Measurements from ENCODE around the gene EFCAB3. TPM values are rescaled to one million over a fixed set of nuclear protein-coding genes. Genes with fewer than 3 reads are reported as not detected.
"Not testable (repeated sequence)": the region's sequence is repeated elsewhere in the genome, so short reads cannot be mapped to it uniquely, and the experiment has no call there.

The EFCAB3 gene
- total RNA-seq, 1 donor from 2014 or later = 0.16 TPM

- H3K9me3 Mint-ChIP-seq = no peaks in the 10 kb centered on the region
- no peak for DNase-seq (ENCODE audit: low spot score in 2 of 2, unreplicated experiment in 2 of 2)
- H3K27me3 Mint-ChIP-seq (ENCODE audit: low read depth) = no peaks in the 10 kb centered on the region
- no peak for TF ChIP-seq CTCF (IDR thresholded peaks at IDR 0.05; ENCODE audit: unreplicated experiment)
- no peak overlapping the region for H3K27ac Mint-ChIP-seq
- no peaks in the 10 kb centered on the region for H3K4me1 Mint-ChIP-seq
- H3K36me3 Mint-ChIP-seq = peaks cover 37% of the 10 kb centered on the region
- H3K4me3 Mint-ChIP-seq = no peak overlapping the region
Observed at GRCh38 chr17:62444063-62444462, 63.7 kb downstream of the EFCAB3 start.

- not testable (repeated sequence) for H3K27me3 Mint-ChIP-seq (ENCODE audit: low read depth); DNase-seq (ENCODE audit: low spot score in 2 of 2, unreplicated experiment in 2 of 2); H3K4me3 Mint-ChIP-seq; H3K9me3 Mint-ChIP-seq; H3K4me1 Mint-ChIP-seq; H3K27ac Mint-ChIP-seq
- H3K36me3 Mint-ChIP-seq = peaks cover 32% of the 10 kb centered on the region
Observed at GRCh38 chr17:62445791-62446190, 65.4 kb downstream of the EFCAB3 start.

GRCh38 chr17:62452195-62452594, 71.8 kb downstream of the EFCAB3 start:
- not testable (repeated sequence) for H3K27me3 Mint-ChIP-seq (ENCODE audit: low read depth); DNase-seq (ENCODE audit: low spot score in 2 of 2, unreplicated experiment in 2 of 2); H3K27ac Mint-ChIP-seq; H3K4me3 Mint-ChIP-seq; H3K4me1 Mint-ChIP-seq; H3K9me3 Mint-ChIP-seq
- peaks cover 18% of the 10 kb centered on the region for H3K36me3 Mint-ChIP-seq

GRCh38 chr17:62453041-62453440, 72.7 kb downstream of the EFCAB3 start:
- peaks cover 11% of the 10 kb centered on the region for H3K36me3 Mint-ChIP-seq
- not testable (repeated sequence) for H3K4me3 Mint-ChIP-seq; H3K27me3 Mint-ChIP-seq (ENCODE audit: low read depth); H3K4me1 Mint-ChIP-seq; DNase-seq (ENCODE audit: low spot score in 2 of 2, unreplicated experiment in 2 of 2); H3K9me3 Mint-ChIP-seq; H3K27ac Mint-ChIP-seq

GRCh38 chr17:62453656-62454055, 73.3 kb downstream of the EFCAB3 start:
- DNase-seq (ENCODE audit: low spot score in 2 of 2, unreplicated experiment in 2 of 2); H3K4me3 Mint-ChIP-seq; H3K4me1 Mint-ChIP-seq; H3K27ac Mint-ChIP-seq; H3K9me3 Mint-ChIP-seq; H3K36me3 Mint-ChIP-seq; H3K27me3 Mint-ChIP-seq (ENCODE audit: low read depth): not testable (repeated sequence)

GRCh38 chr17:62454111-62454510, 73.8 kb downstream of the EFCAB3 start:
- not testable (repeated sequence) for H3K9me3 Mint-ChIP-seq; H3K27me3 Mint-ChIP-seq (ENCODE audit: low read depth); H3K4me1 Mint-ChIP-seq; H3K4me3 Mint-ChIP-seq; H3K36me3 Mint-ChIP-seq; H3K27ac Mint-ChIP-seq; DNase-seq (ENCODE audit: low spot score in 2 of 2, unreplicated experiment in 2 of 2)

- Mint-ChIP-seq H3K4me1 (no peaks in the 10 kb centered on the region), H3K4me3 (no peak overlapping the region), H3K27me3 (ENCODE audit: low read depth) (no peaks in the 10 kb centered on the region), H3K9me3 (no peaks in the 10 kb centered on the region), H3K27ac (no peak overlapping the region), H3K36me3 (peaks cover 4% of the 10 kb centered on the region)
- TF ChIP-seq CTCF (IDR thresholded peaks at IDR 0.05; ENCODE audit: unreplicated experiment) = no peak
- no peak for DNase-seq (ENCODE audit: low spot score in 2 of 2, unreplicated experiment in 2 of 2)
Observed at GRCh38 chr17:62456016-62456415, 75.7 kb downstream of the EFCAB3 start.

GRCh38 chr17:62458483-62458882, 78.1 kb downstream of the EFCAB3 start:
- H3K4me1 Mint-ChIP-seq; H3K27ac Mint-ChIP-seq; DNase-seq (ENCODE audit: low spot score in 2 of 2, unreplicated experiment in 2 of 2); H3K36me3 Mint-ChIP-seq; H3K9me3 Mint-ChIP-seq; H3K27me3 Mint-ChIP-seq (ENCODE audit: low read depth); H3K4me3 Mint-ChIP-seq: not testable (repeated sequence)

- not testable (repeated sequence) for H3K27me3 Mint-ChIP-seq (ENCODE audit: low read depth); H3K4me3 Mint-ChIP-seq; H3K4me1 Mint-ChIP-seq; DNase-seq (ENCODE audit: low spot score in 2 of 2, unreplicated experiment in 2 of 2); H3K27ac Mint-ChIP-seq; H3K9me3 Mint-ChIP-seq; H3K36me3 Mint-ChIP-seq
Observed at GRCh38 chr17:62464422-62464821, 84.1 kb downstream of the EFCAB3 start.

GRCh38 chr17:62465271-62465670, 84.9 kb downstream of the EFCAB3 start:
- not testable (repeated sequence) for H3K9me3 Mint-ChIP-seq; H3K4me3 Mint-ChIP-seq; DNase-seq (ENCODE audit: low spot score in 2 of 2, unreplicated experiment in 2 of 2); H3K27ac Mint-ChIP-seq; H3K27me3 Mint-ChIP-seq (ENCODE audit: low read depth); H3K4me1 Mint-ChIP-seq; H3K36me3 Mint-ChIP-seq

Other genes starting within 250 kb of the EFCAB3 start
- 22.4 to 25.2 TPM (median 24.6 TPM) in 3 replicates for gene METTL2A, start 43.3 kb downstream of the EFCAB3 start, total RNA-seq
- gene TLK2, start 98.3 kb downstream of the EFCAB3 start, total RNA-seq = 61.6 to 67.8 TPM (median 61.9 TPM) in 3 replicates
- gene MRC2, start 247.1 kb downstream of the EFCAB3 start, total RNA-seq = 115 to 120 TPM (median 119 TPM) in 3 replicates

All from mesothelial cell of epicardium (in vitro differentiated cells).